Naive thymus-derived CD8-positive, alpha-beta T cell (primary cell): ENCODE data around the gene ALKAL2. TPM values are rescaled to one million over a fixed set of nuclear protein-coding genes. Genes with fewer than 3 reads are reported as not detected.

ENCODE experiments used
- ATAC-seq, 2 donors: fragments of 150-1000 bp; cut with Tn5 transposase in 1 of 2; sonication (Bioruptor Pico), chemical (Tn5 transposase) in 1 of 2; 1 replicate in 1 of 2; 2 replicates in 1 of 2; pipeline ENCODE4 v1.10.0; 2021; ENCODE audit warnings: mild to moderate bottlenecking in 2 of 2, moderate library complexity in 2 of 2
- POLR2A ChIA-PET: fragments of 350-600 bp; sonication (Branson Sonifier 250); formaldehyde crosslinking; loops from one replicate; lab custom pipeline; 2021; ENCODE audit warnings: antibody characterized with exemption; lab: Charles Lee
- DNase-seq, 10 donors: peaks; one replicate each; pipeline versions ENCODE4 v3.0.0 to v3.0.0-alpha.2; 2020 to 2022
- H3K27ac Mint-ChIP-seq, 10 donors: one replicate each; pipeline ENCODE4 v1.8.0; 2020 to 2022; ENCODE audit warnings: mild to moderate bottlenecking in 10 of 10, mixed read lengths in 10 of 10, moderate library complexity in 4 of 10, inconsistent platforms in 1 of 10
- H3K27me3 Mint-ChIP-seq, 5 donors: one replicate each; pipeline ENCODE4 v1.8.0; 2021 to 2022; ENCODE audit warnings: mixed read lengths in 5 of 5
- H3K36me3 Mint-ChIP-seq, 3 donors: one replicate each; pipeline ENCODE4 v1.8.0; 2020 to 2022; ENCODE audit warnings: mixed read lengths in 3 of 3, mild to moderate bottlenecking in 2 of 3, inconsistent platforms in 1 of 3
- H3K4me1 Mint-ChIP-seq, 4 donors: one replicate each; pipeline ENCODE4 v1.8.0; 2021 to 2022; ENCODE audit warnings: mixed read lengths in 4 of 4
- H3K4me3 Mint-ChIP-seq, 10 donors: one replicate each; pipeline ENCODE4 v1.8.0; 2020 to 2022; ENCODE audit warnings: mild to moderate bottlenecking in 10 of 10, mixed read lengths in 10 of 10, moderate library complexity in 6 of 10, inconsistent platforms in 1 of 10
- H3K9me3 Mint-ChIP-seq, 9 donors: one replicate each; pipeline ENCODE4 v1.8.0; 2020 to 2022; ENCODE audit warnings: mixed read lengths in 9 of 9, mild to moderate bottlenecking in 3 of 9, inconsistent platforms in 1 of 9, moderate library complexity in 1 of 9
- polyA plus RNA-seq, 3 donors: library from polyadenylated mRNA; unstranded; fragments of 300-500 nt; fragmentation: Illumina TruSeq; gene quantifications; one replicate each; pipeline ENCODE4 v1.2.3, GENCODE V29; 2021
- total RNA-seq, 8 experiments: library from RNA in 2 of 8; stranded (reverse) in 2 of 8; gene quantifications; one replicate each; pipeline ENCODE4 v1.2.3 and lab custom pipeline; 2021 to 2026

The ALKAL2 gene
- total and polyA plus RNA-seq, 5 experiments from 2014 or later, result 0.24 to 0.54 TPM; not detected in 3

DNA sequence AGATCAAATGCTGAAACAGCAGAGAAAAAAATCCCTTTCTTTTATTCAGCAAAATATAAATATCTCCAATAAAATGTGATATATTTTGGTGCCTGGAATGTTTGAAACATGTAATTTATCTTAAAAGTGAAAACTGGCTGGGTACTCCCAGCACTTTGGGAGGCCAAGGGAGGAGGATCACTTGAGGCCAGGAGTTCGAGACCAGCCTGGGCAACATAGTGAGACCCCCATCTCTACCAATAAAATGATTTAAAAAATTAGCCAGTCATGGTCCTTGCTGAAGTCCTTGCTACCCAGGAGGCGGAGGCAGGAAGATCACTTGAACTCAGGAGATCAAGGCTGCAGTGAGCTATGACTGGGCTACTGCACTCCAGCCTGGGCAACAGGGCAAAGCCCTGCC lies 32.7 kb downstream of the ALKAL2 start:
- no peak overlapping the region for H3K4me3 Mint-ChIP-seq
- no peak for ATAC-seq
- DNase-seq, result no peak
- peaks cover 0 to 20% (median 10%) of the 10 kb centered on the region in 9 donors for H3K9me3 Mint-ChIP-seq
- H3K4me1 Mint-ChIP-seq, result peaks cover 0 to 5% (median 0%) of the 10 kb centered on the region in 4 donors
- H3K27me3 Mint-ChIP-seq, result no peaks in the 10 kb centered on the region
- POLR2A ChIA-PET, result no interaction called here
- peak overlapping the region in 1 of 10 donors; percentile 11 for H3K27ac Mint-ChIP-seq
- H3K36me3 Mint-ChIP-seq, result peaks cover 15 to 25% (median 22%) of the 10 kb centered on the region in 3 donors

DNA sequence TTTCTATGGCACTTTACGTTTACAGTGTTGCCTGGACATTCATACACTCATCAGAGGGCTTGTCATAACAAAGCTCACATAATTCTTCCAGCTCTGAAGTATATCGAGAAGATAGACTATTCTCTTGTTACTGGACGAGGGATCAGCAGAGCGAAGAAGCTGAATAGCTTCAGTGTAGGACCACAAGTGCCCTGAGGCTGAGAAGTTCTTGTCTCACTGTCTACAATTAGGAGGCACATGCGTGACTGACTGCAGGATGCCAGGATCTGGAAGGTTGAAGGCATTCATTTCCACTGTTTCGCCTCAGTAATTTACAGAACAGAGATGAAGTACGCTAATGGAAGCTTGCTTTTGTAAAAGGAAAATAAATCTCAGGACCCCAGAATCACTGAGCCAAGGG lies 33.6 kb downstream of the ALKAL2 start:
- peaks cover 0 to 5% (median 0%) of the 10 kb centered on the region in 4 donors for H3K4me1 Mint-ChIP-seq
- no peaks in the 10 kb centered on the region for H3K27me3 Mint-ChIP-seq
- POLR2A ChIA-PET, result no interaction called here
- ATAC-seq (no peak), DNase-seq (no peak)
- peaks cover 19 to 24% (median 19%) of the 10 kb centered on the region in 3 donors for H3K36me3 Mint-ChIP-seq
- no peak overlapping the region for H3K27ac Mint-ChIP-seq
- H3K4me3 Mint-ChIP-seq, result no peak overlapping the region
- peaks cover 0 to 20% (median 10%) of the 10 kb centered on the region in 9 donors for H3K9me3 Mint-ChIP-seq

DNA sequence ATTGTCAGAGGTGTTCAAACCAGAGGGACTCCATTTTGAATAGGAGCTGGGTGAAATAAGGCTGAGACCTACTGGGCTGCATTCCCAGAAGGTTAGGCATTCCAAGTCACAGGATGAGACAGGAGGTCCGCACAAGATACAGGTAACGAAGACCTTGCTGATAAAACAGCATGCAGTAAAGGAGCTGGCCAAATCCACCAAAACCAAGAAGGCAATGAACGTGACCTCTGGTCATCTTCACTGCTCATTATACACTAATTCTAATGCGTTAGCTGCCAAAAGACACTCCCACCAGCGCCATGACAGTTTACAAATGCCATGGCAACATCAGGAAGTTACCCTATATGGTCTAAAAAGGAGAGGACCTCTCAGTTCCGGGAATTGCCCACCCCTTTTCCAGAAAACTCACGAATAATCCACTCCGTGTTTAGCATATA lies 34.7 kb downstream of the ALKAL2 start:
- H3K36me3 Mint-ChIP-seq, result peaks cover 9 to 23% (median 19%) of the 10 kb centered on the region in 3 donors
- no peak overlapping the region for H3K27ac Mint-ChIP-seq
- H3K4me3 Mint-ChIP-seq, result no peak overlapping the region
- H3K27me3 Mint-ChIP-seq, result no peaks in the 10 kb centered on the region
- POLR2A ChIA-PET, result no interaction called here
- ATAC-seq (no peak), DNase-seq (no peak)
- H3K9me3 Mint-ChIP-seq, result peaks cover 0 to 12% (median 4%) of the 10 kb centered on the region in 9 donors
- peaks cover 0 to 3% (median 0%) of the 10 kb centered on the region in 4 donors for H3K4me1 Mint-ChIP-seq

DNA sequence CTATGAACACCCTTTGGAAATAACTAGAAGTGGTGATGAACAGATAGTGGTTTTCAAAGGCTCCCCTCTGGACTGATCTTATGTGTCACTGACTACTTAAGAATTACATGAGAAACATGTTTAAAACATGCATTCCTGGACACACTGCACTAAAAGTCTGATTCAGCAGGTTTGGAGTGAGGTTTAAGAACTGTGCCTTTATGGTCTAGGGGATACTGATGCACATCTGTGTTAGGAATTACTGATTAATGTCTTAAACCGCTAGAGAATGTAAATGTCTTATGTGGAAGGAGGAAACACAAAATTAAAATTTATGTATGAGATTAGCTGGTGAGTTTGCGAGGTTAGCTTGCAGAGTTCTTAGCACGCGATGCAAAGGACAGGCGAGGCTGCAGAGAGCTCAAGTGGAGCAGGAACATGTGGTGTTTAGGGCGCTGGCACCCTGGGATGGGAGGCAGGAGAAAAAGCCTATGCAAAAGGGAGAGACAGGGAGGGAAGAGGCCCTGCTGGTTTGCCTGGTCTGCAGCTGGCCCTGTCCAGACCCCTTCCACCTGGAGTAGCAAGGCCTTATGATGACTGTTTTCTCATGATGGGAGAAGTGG lies 35.8 kb downstream of the ALKAL2 start:
- ATAC-seq, result no peak
- POLR2A ChIA-PET, result interaction anchor here (0.6 kb wide), 1 partner anchor 479 kb away, joined by 3 read pairs; no protein-coding TSS in a partner anchor
- H3K4me3 Mint-ChIP-seq, result no peak overlapping the region
- H3K36me3 Mint-ChIP-seq, result peaks cover 4 to 31% (median 15%) of the 10 kb centered on the region in 3 donors
- peaks cover 0 to 1% (median 0%) of the 10 kb centered on the region in 9 donors for H3K9me3 Mint-ChIP-seq
- H3K4me1 Mint-ChIP-seq, result peaks cover 0 to 3% (median 0%) of the 10 kb centered on the region in 4 donors
- H3K27me3 Mint-ChIP-seq, result no peaks in the 10 kb centered on the region
- DNase-seq, result no peak
- peak overlapping the region in 1 of 10 donors; percentile 22 for H3K27ac Mint-ChIP-seq

DNA sequence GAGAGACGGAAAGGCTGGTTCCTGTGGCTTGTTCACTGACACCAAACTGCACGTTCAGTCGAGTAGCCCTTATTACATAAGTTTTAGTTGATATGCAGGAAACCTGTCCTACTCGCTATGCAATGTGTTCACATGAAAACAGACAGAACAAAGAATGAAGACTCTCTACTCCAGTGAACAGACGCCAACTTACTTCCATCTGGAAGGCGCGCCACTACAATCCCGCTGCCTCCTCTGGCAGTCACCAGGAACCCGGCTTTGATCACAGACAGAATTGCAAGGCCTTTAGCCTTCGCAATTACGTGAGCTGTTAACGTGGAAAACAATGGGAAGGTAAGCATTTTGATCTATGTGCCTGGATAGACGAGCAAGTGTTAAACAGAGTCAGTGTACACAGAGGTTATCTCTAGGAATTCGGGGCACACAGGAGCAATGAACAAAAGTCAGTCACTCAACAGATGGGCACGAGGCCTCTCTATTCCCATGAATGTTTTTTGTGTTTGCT lies 38.3 kb downstream of the ALKAL2 start:
- peaks cover 7 to 9% (median 8%) of the 10 kb centered on the region in 4 donors for H3K4me1 Mint-ChIP-seq
- H3K27me3 Mint-ChIP-seq, result no peaks in the 10 kb centered on the region
- H3K36me3 Mint-ChIP-seq, result peaks cover 4 to 46% (median 21%) of the 10 kb centered on the region in 3 donors
- no peak for ATAC-seq
- H3K27ac Mint-ChIP-seq, result no peak overlapping the region
- POLR2A ChIA-PET, result no interaction called here
- H3K9me3 Mint-ChIP-seq, result no peaks in the 10 kb centered on the region
- no peak for DNase-seq
- no peak overlapping the region for H3K4me3 Mint-ChIP-seq

DNA sequence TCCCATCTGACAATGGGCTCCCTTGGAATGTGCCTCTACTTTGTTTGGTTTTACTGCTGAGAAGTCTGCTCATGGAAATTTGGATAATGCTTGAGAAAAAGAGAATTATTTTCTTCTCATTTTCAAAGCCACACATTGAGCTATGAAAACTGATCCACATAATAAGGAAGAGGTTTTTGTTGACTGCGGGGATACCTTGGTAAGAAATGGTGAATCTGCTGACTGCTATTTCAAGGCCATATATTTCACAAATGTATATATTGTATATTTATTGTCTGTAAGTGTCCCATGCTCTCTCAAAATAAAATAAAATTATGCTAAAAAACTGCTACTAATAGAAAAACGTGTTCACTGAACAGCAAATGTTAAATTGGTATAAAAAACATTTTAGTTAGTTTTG lies 39.2 kb downstream of the ALKAL2 start:
- POLR2A ChIA-PET, result no interaction called here
- Mint-ChIP-seq H3K9me3 (no peaks in the 10 kb centered on the region), H3K4me3 (no peak overlapping the region), H3K27ac (no peak overlapping the region), H3K4me1 (peaks cover 7 to 10% (median 8%) of the 10 kb centered on the region in 4 donors), H3K36me3 (peaks cover 6 to 54% (median 28%) of the 10 kb centered on the region in 3 donors), H3K27me3 (no peaks in the 10 kb centered on the region)
- no peak for DNase-seq
- ATAC-seq, result no peak

DNA sequence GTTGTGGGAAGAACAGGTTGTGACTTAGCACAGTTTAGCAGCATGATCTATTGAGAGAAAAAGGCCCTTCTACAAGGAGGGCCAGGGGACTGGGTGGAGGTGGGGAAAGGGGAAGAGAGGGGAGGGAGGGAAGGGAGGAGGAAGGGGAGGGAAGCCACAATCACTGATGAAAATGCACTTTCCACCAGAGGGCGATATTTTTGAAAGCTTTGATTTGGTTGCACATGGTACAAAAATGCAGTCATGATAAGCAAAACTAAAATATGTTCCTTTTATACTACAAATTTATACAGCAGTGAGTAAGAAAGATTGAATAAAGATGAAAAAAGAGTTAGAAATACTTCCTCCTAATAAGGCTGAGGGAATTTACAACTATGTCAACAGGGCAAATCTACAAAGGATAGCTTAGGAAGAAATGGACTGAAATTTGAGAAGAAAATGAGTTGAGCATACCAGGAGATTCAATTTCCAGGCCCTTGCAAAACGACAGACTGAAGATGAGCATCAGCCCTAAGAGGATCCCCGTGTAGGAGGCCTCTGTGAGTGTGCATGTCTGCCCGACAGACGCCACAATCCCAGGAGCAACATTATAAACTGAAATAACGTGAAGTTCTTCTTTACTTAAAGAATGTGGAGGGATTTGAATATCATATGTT lies 41.3 kb downstream of the ALKAL2 start:
- H3K27ac Mint-ChIP-seq, result peak overlapping the region in 2 of 10 donors; percentile 28 to 58
- H3K27me3 Mint-ChIP-seq, result no peaks in the 10 kb centered on the region
- ATAC-seq, result peak; percentile 42 to 60
- H3K36me3 Mint-ChIP-seq, result peaks cover 13 to 67% (median 37%) of the 10 kb centered on the region in 3 donors
- H3K9me3 Mint-ChIP-seq, result peaks cover 0 to 5% (median 0%) of the 10 kb centered on the region in 9 donors
- peaks cover 4 to 10% (median 7%) of the 10 kb centered on the region in 4 donors for H3K4me1 Mint-ChIP-seq
- POLR2A ChIA-PET, result no interaction called here
- DNase-seq, result peak in 9 of 10 donors; percentile 9 to 66 (median 44)
- no peak overlapping the region for H3K4me3 Mint-ChIP-seq

DNA sequence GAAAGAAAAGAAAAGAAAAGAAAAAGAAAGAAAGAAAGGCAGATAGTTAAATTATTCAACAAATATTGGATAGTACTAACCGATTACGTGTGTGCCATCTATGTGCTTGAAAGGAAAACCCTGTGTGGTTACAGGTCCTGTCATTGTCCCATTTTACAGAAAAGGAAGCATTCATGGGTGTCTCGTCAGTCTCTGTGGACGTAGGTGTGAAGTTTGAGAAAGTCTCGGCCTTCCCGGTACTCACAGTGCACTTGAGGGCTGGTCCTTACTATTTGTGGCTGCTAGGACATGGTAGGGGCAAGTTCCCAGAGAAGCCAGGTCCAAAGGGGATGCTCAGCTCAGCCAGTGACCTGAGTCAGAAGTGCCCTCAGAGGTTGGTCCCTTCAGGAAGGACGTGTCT lies 43.3 kb downstream of the ALKAL2 start:
- Mint-ChIP-seq H3K36me3 (peaks cover 28 to 84% (median 52%) of the 10 kb centered on the region in 3 donors), H3K4me1 (peaks cover 7 to 10% (median 8%) of the 10 kb centered on the region in 4 donors), H3K27ac (peak overlapping the region in 2 of 10 donors; percentile 53 to 90), H3K4me3 (no peak overlapping the region), H3K27me3 (no peaks in the 10 kb centered on the region), H3K9me3 (peaks cover 0 to 14% (median 3%) of the 10 kb centered on the region in 9 donors)
- POLR2A ChIA-PET, result no interaction called here
- ATAC-seq (no peak), DNase-seq (no peak)

DNA sequence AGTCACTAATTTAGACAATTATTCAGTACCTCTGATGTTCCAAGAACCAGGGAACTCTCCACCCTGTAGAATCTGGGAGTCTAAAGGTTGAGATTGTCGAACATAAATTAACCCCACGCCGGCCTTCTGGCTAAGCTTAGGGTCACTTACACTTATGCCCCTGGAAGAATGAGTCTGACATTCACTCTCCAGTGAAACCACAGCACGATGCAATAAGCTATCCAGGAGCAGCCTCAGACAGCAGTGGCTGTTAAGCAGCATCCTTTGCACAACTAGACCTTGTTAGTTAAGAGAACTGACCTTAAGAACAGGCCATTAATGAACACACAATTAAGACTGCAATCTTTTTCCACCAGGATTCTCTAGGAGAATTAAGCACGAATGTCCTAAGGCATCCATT lies 49.0 kb downstream of the ALKAL2 start:
- DNase-seq (no peak), ATAC-seq (no peak)
- POLR2A ChIA-PET, result no interaction called here
- peaks cover 3 to 15% (median 11%) of the 10 kb centered on the region in 4 donors for H3K4me1 Mint-ChIP-seq
- H3K9me3 Mint-ChIP-seq, result peaks cover 0 to 14% (median 3%) of the 10 kb centered on the region in 9 donors
- peaks cover 28 to 64% (median 45%) of the 10 kb centered on the region in 3 donors for H3K36me3 Mint-ChIP-seq
- H3K4me3 Mint-ChIP-seq, result peak overlapping the region in 2 of 10 donors; percentile 0 to 16
- no peaks in the 10 kb centered on the region for H3K27me3 Mint-ChIP-seq
- peak overlapping the region in 2 of 10 donors; percentile 2 to 6 for H3K27ac Mint-ChIP-seq

DNA sequence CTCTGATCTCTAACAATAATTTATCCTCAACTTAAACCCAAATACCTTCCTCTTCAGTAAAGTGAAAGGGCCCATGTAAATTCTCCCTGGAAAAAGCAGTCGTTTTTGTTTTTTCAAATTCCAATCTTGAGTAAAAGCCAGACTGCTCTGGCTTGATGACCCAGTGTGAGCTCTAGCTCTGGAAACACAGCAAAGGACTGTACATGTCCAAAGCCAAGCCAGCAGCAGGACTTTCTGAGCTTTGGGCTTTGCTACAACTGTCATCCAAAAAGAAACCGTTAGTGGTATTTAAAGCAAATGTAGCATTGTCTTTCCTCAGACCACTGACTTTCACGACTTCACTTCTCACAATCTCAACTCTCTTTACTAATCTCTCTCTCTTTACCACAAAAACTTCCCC lies 49.5 kb downstream of the ALKAL2 start:
- DNase-seq (no peak), ATAC-seq (no peak)
- H3K27me3 Mint-ChIP-seq, result no peaks in the 10 kb centered on the region
- H3K4me1 Mint-ChIP-seq, result peaks cover 3 to 15% (median 11%) of the 10 kb centered on the region in 4 donors
- peak overlapping the region in 4 of 10 donors; percentile 2 to 48 (median 21) for H3K27ac Mint-ChIP-seq
- H3K36me3 Mint-ChIP-seq, result peaks cover 23 to 64% (median 43%) of the 10 kb centered on the region in 3 donors
- peaks cover 0 to 14% (median 3%) of the 10 kb centered on the region in 9 donors for H3K9me3 Mint-ChIP-seq
- POLR2A ChIA-PET, result no interaction called here
- peak overlapping the region in 2 of 10 donors; percentile 16 to 61 for H3K4me3 Mint-ChIP-seq

DNA sequence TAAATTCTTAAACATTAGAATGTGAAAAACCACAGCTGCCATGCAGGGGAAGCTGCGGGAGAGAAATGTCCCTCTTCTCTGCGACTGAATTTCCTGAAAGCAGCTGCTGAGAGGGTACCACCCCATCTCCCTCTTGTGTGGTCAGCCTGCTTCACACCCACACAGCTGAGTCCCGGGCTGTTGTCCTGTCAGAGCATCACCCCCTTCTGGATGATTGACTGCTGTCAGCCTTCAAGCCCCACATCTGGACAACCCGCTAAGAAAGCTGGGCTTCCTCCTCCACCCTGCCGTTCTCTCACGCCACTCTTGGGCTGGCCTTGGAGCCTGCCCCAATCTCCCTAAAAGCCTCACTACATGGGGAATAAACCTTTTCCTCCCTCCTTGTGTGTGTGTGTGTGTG lies 50.0 kb downstream of the ALKAL2 start:
- POLR2A ChIA-PET, result interaction anchor here (0.7 to 1.2 kb wide), 2 partner anchors 12 to 62 kb away, joined by 3 read pairs; no protein-coding TSS in a partner anchor
- no peak for DNase-seq
- peak overlapping the region in 3 of 10 donors; percentile 6 to 77 (median 16) for H3K27ac Mint-ChIP-seq
- ATAC-seq, result no peak
- H3K9me3 Mint-ChIP-seq, result peaks cover 0 to 11% (median 3%) of the 10 kb centered on the region in 9 donors
- H3K4me1 Mint-ChIP-seq, result peaks cover 3 to 15% (median 11%) of the 10 kb centered on the region in 4 donors
- H3K36me3 Mint-ChIP-seq, result peaks cover 22 to 63% (median 41%) of the 10 kb centered on the region in 3 donors
- H3K4me3 Mint-ChIP-seq, result peak overlapping the region in 1 of 10 donors; percentile 61
- H3K27me3 Mint-ChIP-seq, result no peaks in the 10 kb centered on the region

DNA sequence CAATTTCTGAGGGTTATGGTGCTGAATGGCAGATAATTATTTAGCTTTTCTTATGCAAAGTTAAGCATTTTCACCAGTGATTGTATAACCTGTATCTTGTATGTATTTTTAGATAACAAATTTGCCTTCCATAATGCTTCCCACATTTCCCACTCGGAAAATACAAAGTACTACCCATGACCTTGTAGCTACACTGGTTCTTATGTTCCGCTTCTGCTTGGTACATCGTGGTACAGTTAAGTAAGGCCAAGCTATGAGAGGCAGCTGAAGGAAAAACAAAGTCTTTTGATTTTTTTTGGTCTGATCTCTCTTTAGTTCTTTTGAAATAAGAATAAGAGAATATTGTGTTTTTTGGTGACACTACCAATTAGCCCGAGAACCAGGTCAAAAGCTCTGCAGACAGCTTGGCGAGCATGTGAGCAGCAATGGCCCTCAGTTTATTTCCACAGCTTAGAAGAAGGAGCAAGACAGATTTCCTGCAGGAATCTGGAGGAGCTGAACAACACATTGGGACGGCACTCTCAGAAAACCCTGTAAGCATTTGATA lies 50.8 kb downstream of the ALKAL2 start:
- Mint-ChIP-seq H3K27ac (peak overlapping the region in 1 of 10 donors; percentile 22), H3K9me3 (peaks cover 0 to 10% (median 3%) of the 10 kb centered on the region in 9 donors)
- POLR2A ChIA-PET, result interaction anchor here (0.6 to 1.2 kb wide), 2 partner anchors 62 to 63 kb away, joined by 3 read pairs; no protein-coding TSS in a partner anchor

More for the DNA sequence above, 50.8 kb downstream of the ALKAL2 start:
- peaks cover 15 to 61% (median 36%) of the 10 kb centered on the region in 3 donors for H3K36me3 Mint-ChIP-seq
- H3K27me3 Mint-ChIP-seq, result no peaks in the 10 kb centered on the region
- no peak for DNase-seq
- H3K4me3 Mint-ChIP-seq, result no peak overlapping the region
- H3K4me1 Mint-ChIP-seq, result peaks cover 3 to 15% (median 11%) of the 10 kb centered on the region in 4 donors
- ATAC-seq, result no peak
